Body of pancreas (tissue), 4 donors: ENCODE results near the gene EXOSC7.

Experiments used
- CTCF ChIP-seq, 7 experiments: fragments of 450-650 bp in 4 of 7; fragments of 200-600 bp in 3 of 7; sonication (generic) in 3 of 7; IDR thresholded peaks; one replicate each; pipeline ENCODE4 v1.5.1; 2016 to 2019; ENCODE audit warnings: antibody characterized with exemption in 7 of 7
- POLR2A ChIP-seq, 3 donors: fragments of 450-650 bp; IDR thresholded peaks; one replicate each; pipeline ENCODE4 v1.6.1; 2016; ENCODE audit warnings: antibody characterized with exemption in 3 of 3, mild to moderate bottlenecking in 2 of 3

GRCh38 chr3:44927371-44927770 lies 48.7 kb upstream of the EXOSC7 start:
- TF ChIP-seq CTCF (IDR thresholded peaks at IDR 0.05) (no peak), POLR2A (IDR thresholded peaks at IDR 0.05) (no peak)
